Stimulated activated naive CD8-positive, alpha-beta T cell treated with anti-CD3 and anti-CD28 coated beads, Interleukin-15, Interleukin-2, amounts not matched to agents 100 U/mL and 50 U/mL, for 24 hours (primary cell): ENCODE results near the gene CAPN7.

Experiments used
- ATAC-seq: fragments of 150-1000 bp; cut with Tn5 transposase; one replicate; pipeline ENCODE4 v1.10.0; 2021
- DNase-seq: peaks from one replicate; pipeline ENCODE4 v3.0.0; 2021

The CAPN7 gene

GRCh38 chr3:15276028-15276724 lies 70.1 kb downstream of the CAPN7 start:
- DNase-seq, result no peak
- ATAC-seq, result no peak

GRCh38 chr3:15277861-15278500 lies 71.9 kb downstream of the CAPN7 start:
- no peak for DNase-seq
- ATAC-seq, result no peak

GRCh38 chr3:15279205-15279604 lies 73.2 kb downstream of the CAPN7 start:
- no peak for DNase-seq
- no peak for ATAC-seq

- ATAC-seq (peak; percentile 26), DNase-seq (no peak)
These were observed 73.8 kb downstream of the CAPN7 start for GRCh38 chr3:15279671-15280402.

- no peak for ATAC-seq
- no peak for DNase-seq
These were observed 74.9 kb downstream of the CAPN7 start for GRCh38 chr3:15280853-15281532.

GRCh38 chr3:15281817-15282216 lies 75.8 kb downstream of the CAPN7 start:
- DNase-seq, result no peak
- no peak for ATAC-seq

GRCh38 chr3:15283702-15284101 lies 77.7 kb downstream of the CAPN7 start:
- ATAC-seq, result no peak
- DNase-seq, result no peak

- no peak for DNase-seq
- no peak for ATAC-seq
These were observed 78.3 kb downstream of the CAPN7 start for GRCh38 chr3:15284121-15284889.

GRCh38 chr3:15286022-15286421 lies 80.0 kb downstream of the CAPN7 start:
- DNase-seq (no peak), ATAC-seq (no peak)

GRCh38 chr3:15287565-15288330 lies 81.7 kb downstream of the CAPN7 start:
- ATAC-seq (no peak), DNase-seq (no peak)

GRCh38 chr3:15288331-15289035 lies 82.4 kb downstream of the CAPN7 start:
- DNase-seq (no peak), ATAC-seq (no peak)

GRCh38 chr3:15289661-15290060 lies 83.6 kb downstream of the CAPN7 start:
- DNase-seq (no peak), ATAC-seq (no peak)

GRCh38 chr3:15290736-15291135 lies 84.7 kb downstream of the CAPN7 start:
- ATAC-seq (no peak), DNase-seq (no peak)

- ATAC-seq (peak; percentile 95), DNase-seq (peak; percentile 69)
These were observed 85.8 kb downstream of the CAPN7 start for GRCh38 chr3:15291589-15292541.

GRCh38 chr3:15292765-15293522 lies 86.9 kb downstream of the CAPN7 start:
- no peak for DNase-seq
- no peak for ATAC-seq

- DNase-seq (no peak), ATAC-seq (no peak)
These were observed 88.9 kb downstream of the CAPN7 start for GRCh38 chr3:15294929-15295328.

GRCh38 chr3:15295506-15295905 lies 89.5 kb downstream of the CAPN7 start:
- no peak for ATAC-seq
- DNase-seq, result no peak

- ATAC-seq (no peak), DNase-seq (no peak)
These were observed 91.7 kb downstream of the CAPN7 start for GRCh38 chr3:15297608-15298350.
